Measurements from ENCODE around the gene PLCL2. TPM values are rescaled to one million over a fixed set of nuclear protein-coding genes. Genes with fewer than 3 reads are reported as not detected.
A peak's percentile ranks its signal among the peaks of the same experiment; 100 is the strongest.

PLCL2 gene
- total RNA-seq, result 27.0 TPM
- long read RNA-seq, full-length matches to known transcripts, result 18 of 47 reads
- long read RNA-seq, partial matches to known transcripts, result 6 of 47 reads
- long read RNA-seq, other reads (novel, unspliced or antisense), result 23 of 47 reads

- intact Hi-C loops (cut with DNase I), result loop anchor here (2.0 to 10.0 kb wide), 4 partner anchors 154 to 350 kb away; no protein-coding TSS in a partner anchor
- peak; percentile 78 for DNase-seq (ENCODE audit: low spot score)
Measured at GRCh38 chr3:16884748-16885592, at the start of gene PLCL2. PLCL2 (plus strand) TSS chr3:16884955; CDS start chr3:16885040, 85 bp downstream.

GRCh38 chr3:16836505-16837237 lies 48.1 kb upstream of the PLCL2 start:
- DNase-seq (ENCODE audit: low spot score), result no peak
- intact Hi-C loops (cut with DNase I), result loop anchor here (10.0 kb wide), 1 partner anchor 398 kb away; no protein-coding TSS in a partner anchor

GRCh38 chr3:16837602-16838001 lies 47.2 kb upstream of the PLCL2 start:
- no peak for DNase-seq (ENCODE audit: low spot score)
- intact Hi-C loops (cut with DNase I), result loop anchor here (10.0 kb wide), 1 partner anchor 397 kb away; no protein-coding TSS in a partner anchor

- DNase-seq (ENCODE audit: low spot score), result no peak
- intact Hi-C loops (cut with DNase I), result loop anchor here (10.0 kb wide), 1 partner anchor 396 kb away; no protein-coding TSS in a partner anchor
Measured at GRCh38 chr3:16838561-16838960, 46.2 kb upstream of the PLCL2 start.

GRCh38 chr3:16839271-16840100 lies 45.3 kb upstream of the PLCL2 start:
- intact Hi-C loops (cut with DNase I), result loop anchor here (10.0 kb wide), 1 partner anchor 395 kb away; no protein-coding TSS in a partner anchor

GRCh38 chr3:16840101-16840424 lies 44.7 kb upstream of the PLCL2 start:
- no peak for DNase-seq (ENCODE audit: low spot score)
- intact Hi-C loops (cut with DNase I), result no loop called here

More at GRCh38 chr3:16839271-16840100, 45.3 kb upstream of the PLCL2 start:
- DNase-seq (ENCODE audit: low spot score), result no peak

- DNase-seq (ENCODE audit: low spot score), result no peak
- intact Hi-C loops (cut with DNase I), result no loop called here
Measured at GRCh38 chr3:16841041-16841753, 43.6 kb upstream of the PLCL2 start.

GRCh38 chr3:16841904-16842271 lies 42.9 kb upstream of the PLCL2 start:
- DNase-seq (ENCODE audit: low spot score), result no peak
- intact Hi-C loops (cut with DNase I), result no loop called here

GRCh38 chr3:16842272-16843270 lies 42.2 kb upstream of the PLCL2 start:
- DNase-seq (ENCODE audit: low spot score), result peak; percentile 82
- intact Hi-C loops (cut with DNase I), result no loop called here

GRCh38 chr3:16844222-16844621 lies 40.5 kb upstream of the PLCL2 start:
- intact Hi-C loops (cut with DNase I), result no loop called here

GRCh38 chr3:16844791-16845190 lies 40.0 kb upstream of the PLCL2 start:
- DNase-seq (ENCODE audit: low spot score), result no peak
- intact Hi-C loops (cut with DNase I), result no loop called here

More at GRCh38 chr3:16844222-16844621, 40.5 kb upstream of the PLCL2 start:
- DNase-seq (ENCODE audit: low spot score), result no peak

GRCh38 chr3:16846373-16847080 lies 38.2 kb upstream of the PLCL2 start:
- DNase-seq (ENCODE audit: low spot score), result no peak
- intact Hi-C loops (cut with DNase I), result no loop called here

GRCh38 chr3:16848007-16848406 lies 36.7 kb upstream of the PLCL2 start:
- DNase-seq (ENCODE audit: low spot score), result no peak
- intact Hi-C loops (cut with DNase I), result no loop called here

- DNase-seq (ENCODE audit: low spot score), result no peak
- intact Hi-C loops (cut with DNase I), result no loop called here
Measured at GRCh38 chr3:16849229-16849628, 35.5 kb upstream of the PLCL2 start.

- intact Hi-C loops (cut with DNase I), result no loop called here
- no peak for DNase-seq (ENCODE audit: low spot score)
Measured at GRCh38 chr3:16849795-16850194, 35.0 kb upstream of the PLCL2 start.

GRCh38 chr3:16855497-16855896 lies 29.3 kb upstream of the PLCL2 start:
- no peak for DNase-seq (ENCODE audit: low spot score)
- intact Hi-C loops (cut with DNase I), result no loop called here

GRCh38 chr3:16860234-16860633 lies 24.5 kb upstream of the PLCL2 start:
- no peak for DNase-seq (ENCODE audit: low spot score)
- intact Hi-C loops (cut with DNase I), result no loop called here

Measured in cardiac septum (tissue), 1 donor.